DOHH2 (cell line): Measurements from ENCODE around the gene BSDC1.

Experiments
- H3F3A ChIP-seq: fragments of 200-600 bp; sonication (generic), shearing (Covaris generic); 2 replicates; pipeline ENCODE4 v1.6.0; 2016; ENCODE audit warnings: antibody characterized with exemption, mild to moderate bottlenecking; ENCODE audit not compliant: control insufficient read depth, insufficient read depth
- H3K27ac ChIP-seq: fragments of 200-600 bp; sonication (generic); 2 replicates; pipeline ENCODE4 v1.5.1; 2014; ENCODE audit warnings: low read depth, mild to moderate bottlenecking, low read length, moderate library complexity
- H3K27me3 ChIP-seq: fragments of 200-600 bp; sonication (generic); 2 replicates; pipeline ENCODE4 v1.6.1; 2014; ENCODE audit warnings: mild to moderate bottlenecking, low read length, mixed read lengths; ENCODE audit not compliant: control insufficient read depth
- H3K36me3 ChIP-seq: fragments of 200-600 bp; sonication (generic); 2 replicates; pipeline ENCODE4 v1.6.1; 2014; ENCODE audit warnings: mild to moderate bottlenecking, low read length, moderate library complexity, mixed read lengths; ENCODE audit not compliant: control insufficient read depth
- H3K4me1 ChIP-seq: fragments of 200-600 bp; sonication (generic); 2 replicates; pipeline ENCODE4 v1.6.1; 2014; ENCODE audit warnings: mild to moderate bottlenecking, low read length, mixed read lengths; ENCODE audit not compliant: control insufficient read depth
- H3K4me2 ChIP-seq: fragments of 200-600 bp; sonication (generic); 2 replicates; pipeline ENCODE4 v1.6.0; 2014; ENCODE audit warnings: mild to moderate bottlenecking, low read length, moderate library complexity
- H3K4me3 ChIP-seq: fragments of 200-600 bp; sonication (generic); 2 replicates; pipeline ENCODE4 v1.5.1; 2014; ENCODE audit warnings: mild to moderate bottlenecking, low read length, mixed read lengths
- H3K79me2 ChIP-seq: fragments of 200-600 bp; sonication (generic); 2 replicates; pipeline ENCODE4 v1.6.1; 2014; ENCODE audit warnings: mild to moderate bottlenecking, low read length, mixed read lengths; ENCODE audit not compliant: control insufficient read depth
- H3K9me2 ChIP-seq: fragments of 200-600 bp; sonication (generic); replicated peaks from 2 replicates; pipeline ENCODE4 v1.6.1; 2014; ENCODE audit warnings: mild to moderate bottlenecking, low read length, mixed read lengths; ENCODE audit not compliant: control insufficient read depth
- H3K9me3 ChIP-seq: fragments of 200-600 bp; sonication (generic); 2 replicates; pipeline ENCODE4 v1.6.1; 2014; ENCODE audit warnings: antibody characterized with exemption, low read length, mixed read lengths; ENCODE audit not compliant: control insufficient read depth, insufficient read depth
- H4K20me1 ChIP-seq: fragments of 200-600 bp; sonication (generic); 2 replicates; pipeline ENCODE4 v1.6.0; 2014; ENCODE audit warnings: low read depth, mild to moderate bottlenecking, antibody characterized with exemption, low read length, moderate library complexity; ENCODE audit not compliant: control insufficient read depth, insufficient read depth
- CTCF ChIP-seq: fragments of 200-600 bp; sonication (generic); IDR thresholded peaks from one replicate; pipeline ENCODE4 v1.5.1; 2014; ENCODE audit warnings: antibody characterized with exemption, mild to moderate bottlenecking, low read depth, low read length; ENCODE audit not compliant: poor library complexity, severe bottlenecking
- EZH2phosphoT487 ChIP-seq: fragments of 200-600 bp; sonication (generic); IDR thresholded peaks from 2 replicates; pipeline ENCODE4 v1.6.1; 2017; ENCODE audit warnings: borderline replicate concordance, mild to moderate bottlenecking, antibody characterized with exemption, low read length, moderate library complexity, mixed read lengths

The BSDC1 gene

DNA sequence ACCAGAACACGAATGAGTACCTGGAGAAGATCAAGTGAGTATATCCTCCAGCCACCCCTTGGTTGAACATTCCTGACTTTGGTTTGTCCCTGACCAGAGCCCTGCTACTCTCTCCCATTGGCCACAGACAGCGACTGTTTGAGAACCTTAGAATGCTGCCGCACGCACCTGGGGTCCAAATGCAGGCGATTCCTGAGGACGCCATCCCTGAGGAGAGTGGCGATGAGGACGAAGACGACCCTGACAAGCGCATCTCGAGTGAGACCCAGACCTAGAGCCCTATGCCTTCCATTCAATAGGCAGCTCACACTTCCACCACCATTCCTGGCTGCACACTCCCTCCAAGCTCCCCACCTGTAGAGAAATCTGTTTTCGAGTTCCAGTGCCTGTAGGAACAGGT, 62.7 kb downstream of the BSDC1 start:
- TF ChIP-seq EZH2phosphoT487 (no peak), CTCF (no peak)

DNA sequence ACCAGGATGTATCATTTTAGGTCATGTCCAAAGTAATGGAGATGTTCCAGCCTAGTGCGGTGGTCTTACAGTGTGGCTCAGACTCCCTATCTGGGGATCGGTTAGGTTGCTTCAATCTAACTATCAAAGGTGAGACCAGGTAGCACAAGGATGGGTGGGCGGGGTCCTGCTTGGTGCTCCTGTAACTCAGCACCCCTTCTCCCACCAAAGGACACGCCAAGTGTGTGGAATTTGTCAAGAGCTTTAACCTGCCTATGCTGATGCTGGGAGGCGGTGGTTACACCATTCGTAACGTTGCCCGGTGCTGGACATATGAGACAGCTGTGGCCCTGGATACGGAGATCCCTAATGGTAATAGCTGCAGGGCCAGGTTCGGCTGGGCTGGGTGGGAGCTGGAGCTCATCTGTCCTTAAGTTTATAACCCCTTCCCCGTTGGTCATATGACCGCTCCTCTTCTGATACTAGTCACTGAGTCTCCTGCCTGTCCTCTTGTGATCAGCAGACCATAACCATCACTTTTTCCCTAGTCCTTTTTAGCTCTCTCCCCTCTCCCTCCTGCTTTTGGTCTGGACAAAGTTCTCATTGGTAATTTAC, 63.6 kb downstream of the BSDC1 start:
- no peak for TF ChIP-seq EZH2phosphoT487
- no peak for TF ChIP-seq CTCF
- Histone ChIP-seq H4K20me1 (peaks cover 15% of the 10 kb centered on the region), H3K4me3 (no peak overlapping the region), H3K4me2 (no peak overlapping the region), H3K27ac (no peak overlapping the region), H3K4me1 (peaks cover 24% of the 10 kb centered on the region), H3F3A (peaks cover 34% of the 10 kb centered on the region), H3K9me3 (no peaks in the 10 kb centered on the region), H3K79me2 (peaks cover 39% of the 10 kb centered on the region), H3K27me3 (no peaks in the 10 kb centered on the region), H3K36me3 (peaks cover 91% of the 10 kb centered on the region), H3K9me2 (no peaks in the 10 kb centered on the region)

More for the DNA sequence above, 62.7 kb downstream of the BSDC1 start:
- H3K4me3 ChIP-seq, result no peak overlapping the region
- no peaks in the 10 kb centered on the region for H3K9me2 ChIP-seq
- peaks cover 15% of the 10 kb centered on the region for H4K20me1 ChIP-seq
- H3K4me1 ChIP-seq, result peaks cover 28% of the 10 kb centered on the region
- peaks cover 84% of the 10 kb centered on the region for H3K36me3 ChIP-seq
- peak overlapping the region; percentile 23; the same call in 1 of the 2 replicates for H3K27ac ChIP-seq
- H3K9me3 ChIP-seq, result no peaks in the 10 kb centered on the region
- H3K4me2 ChIP-seq, result no peak overlapping the region
- peaks cover 42% of the 10 kb centered on the region for H3K79me2 ChIP-seq
- H3F3A ChIP-seq, result peaks cover 35% of the 10 kb centered on the region
- no peaks in the 10 kb centered on the region for H3K27me3 ChIP-seq

DNA sequence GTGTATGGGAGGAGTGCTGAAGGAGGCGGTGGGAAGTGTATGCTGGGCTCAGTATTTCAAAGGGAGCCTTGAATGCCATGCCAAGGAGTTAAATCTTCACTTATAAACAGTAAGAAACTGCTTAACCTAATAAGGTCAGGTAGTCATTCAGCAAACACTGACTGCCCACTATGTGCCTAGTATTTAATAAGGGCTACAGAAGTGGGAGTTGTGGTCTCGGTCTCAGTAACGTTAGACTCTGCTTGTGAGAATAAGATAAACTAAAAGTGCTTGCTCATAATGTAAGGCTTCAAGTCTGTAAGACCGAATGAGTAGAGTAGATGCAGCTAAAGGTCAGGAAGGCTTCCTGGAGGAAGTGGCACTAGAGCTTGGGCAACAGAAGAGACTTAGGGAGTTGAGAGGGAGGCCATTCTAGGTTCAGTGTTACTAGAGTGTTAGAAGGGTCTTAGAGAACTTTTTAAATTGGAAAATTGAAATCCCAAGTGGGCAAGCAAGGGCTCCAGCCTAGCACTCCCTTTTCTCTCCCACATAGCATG, 64.2 kb downstream of the BSDC1 start:
- Histone ChIP-seq H3K9me3 (no peaks in the 10 kb centered on the region), H3K36me3 (peaks cover 96% of the 10 kb centered on the region), H3F3A (peaks cover 36% of the 10 kb centered on the region), H3K4me1 (peaks cover 24% of the 10 kb centered on the region), H4K20me1 (peaks cover 15% of the 10 kb centered on the region), H3K9me2 (no peaks in the 10 kb centered on the region), H3K4me2 (no peak overlapping the region), H3K27me3 (no peaks in the 10 kb centered on the region), H3K4me3 (no peak overlapping the region), H3K27ac (no peak overlapping the region), H3K79me2 (peaks cover 38% of the 10 kb centered on the region)
- TF ChIP-seq CTCF, result no peak
- no peak for TF ChIP-seq EZH2phosphoT487
